PC-3 (cell line): ENCODE data around the gene FGR. TPM values are rescaled to one million over a fixed set of nuclear protein-coding genes. Genes with fewer than 3 reads are reported as not detected.

Experiments used
- ATAC-seq: fragments of 200-7000 bp; cut with Tn5 transposase; 2 replicates; pipeline ENCODE4 v1.9.1; 2020; ENCODE audit warnings: mild to moderate bottlenecking, moderate library complexity
- BruUV-seq: library from RNA; stranded (reverse); fragments of 400-500 nt; replicated peaks from 2 replicates; lab custom pipeline; 2021; lab: Mats Ljungman, UMichigan
- CTCF ChIA-PET: fragments of 300-600 bp; sonication (Branson Sonifier 250); formaldehyde crosslinking; loops from one replicate; lab custom pipeline; 2022; ENCODE audit warnings: antibody characterized with exemption; lab: Charles Lee
- POLR2A ChIA-PET: fragments of 300-600 bp; sonication (Branson Sonifier 250); formaldehyde crosslinking; loops from one replicate; lab custom pipeline; 2022; ENCODE audit warnings: antibody characterized with exemption; ENCODE audit not compliant: unreplicated experiment; lab: Charles Lee
- DNase-seq: peaks from one replicate; pipeline ENCODE4 v3.0.0-alpha.2; 2015
- H2AFZ ChIP-seq: fragments of 300-600 bp; sonication (generic); 2 replicates; pipeline ENCODE4 v1.6.0; 2016; ENCODE audit warnings: antibody characterized with exemption, low read length
- H3F3A ChIP-seq: fragments of 300-600 bp; sonication (generic); one replicate; pipeline ENCODE4 v1.6.0; 2017; ENCODE audit warnings: antibody characterized with exemption, low read length, control low read depth, mild to moderate bottlenecking; ENCODE audit not compliant: unreplicated experiment
- H3K27ac ChIP-seq: fragments of 300-600 bp; sonication (generic); 2 replicates; pipeline ENCODE4 v1.5.1; 2016; ENCODE audit warnings: mild to moderate bottlenecking, low read length
- H3K27me3 ChIP-seq: fragments of 300-600 bp; sonication (generic); 2 replicates; pipeline ENCODE4 v1.6.1; 2016; ENCODE audit warnings: low read length, mixed read lengths
- H3K36me3 ChIP-seq: fragments of 300-600 bp; sonication (generic); 2 replicates; pipeline ENCODE4 v1.6.1; 2016; ENCODE audit warnings: low read depth, mixed run types, low read length, mixed read lengths
- H3K4me1 ChIP-seq: fragments of 300-600 bp; sonication (generic); 2 replicates; pipeline ENCODE4 v1.5.1; 2016; ENCODE audit warnings: low read length; ENCODE audit not compliant: insufficient read depth
- H3K4me2 ChIP-seq: fragments of 300-600 bp; sonication (generic); 2 replicates; pipeline ENCODE4 v1.6.0; 2016; ENCODE audit warnings: low read length
- H3K4me3 ChIP-seq: fragments of 300-600 bp; sonication (generic); 2 replicates; pipeline ENCODE4 v1.5.1; 2016; ENCODE audit warnings: mild to moderate bottlenecking, low read length, mixed read lengths
- H3K79me2 ChIP-seq: fragments of 300-600 bp; sonication (generic); 2 replicates; pipeline ENCODE4 v1.6.1; 2017; ENCODE audit warnings: low read length, mixed read lengths
- H3K9ac ChIP-seq: fragments of 300-600 bp; sonication (generic); 2 replicates; pipeline ENCODE4 v1.6.0; 2016; ENCODE audit warnings: mild to moderate bottlenecking, low read length
- H3K9me2 ChIP-seq: fragments of 300-600 bp; sonication (generic); replicated peaks from 2 replicates; pipeline ENCODE4 v1.6.1; 2016; ENCODE audit warnings: mixed run types, low read length, mixed read lengths
- H3K9me3 ChIP-seq: fragments of 300-600 bp; sonication (generic); 2 replicates; pipeline ENCODE4 v1.6.1; 2016; ENCODE audit warnings: low read length, mixed read lengths
- H4K20me1 ChIP-seq: fragments of 300-600 bp; sonication (generic); 2 replicates; pipeline ENCODE4 v1.6.1; 2016; ENCODE audit warnings: low read length, mixed read lengths
- CTCF ChIP-seq: fragments of 300-600 bp; sonication (generic); conservative IDR thresholded peaks from 2 replicates; pipeline ENCODE4 v1.5.1; 2017; ENCODE audit warnings: antibody characterized with exemption, low read depth, mild to moderate bottlenecking, low read length
- EZH2 ChIP-seq: fragments of 300-600 bp; sonication (generic); IDR thresholded peaks from one replicate; pipeline ENCODE4 v1.6.1; 2017; ENCODE audit warnings: antibody characterized with exemption, mild to moderate bottlenecking, low read length; ENCODE audit not compliant: unreplicated experiment
- EZH2phosphoT487 ChIP-seq: fragments of 300-600 bp; sonication (generic); IDR thresholded peaks from 2 replicates; pipeline ENCODE4 v1.6.1; 2018; ENCODE audit warnings: mild to moderate bottlenecking, antibody characterized with exemption, low read length, borderline replicate concordance
- intact Hi-C: fragments of 100-400 bp; cut with micrococcal nuclease; formaldehyde crosslinking; loops from 2 replicates; pipeline ENCODE4 v1.9.0; 2023
- total RNA-seq: library from RNA; depleted of rRNA; stranded (reverse); fragments of >200 nt; gene quantifications from 2 replicates; pipeline ENCODE4 v1.2.3, GENCODE V29; 2014

FGR gene
- total RNA-seq, 1 experiment from 2014 or later, result not detected

DNA sequence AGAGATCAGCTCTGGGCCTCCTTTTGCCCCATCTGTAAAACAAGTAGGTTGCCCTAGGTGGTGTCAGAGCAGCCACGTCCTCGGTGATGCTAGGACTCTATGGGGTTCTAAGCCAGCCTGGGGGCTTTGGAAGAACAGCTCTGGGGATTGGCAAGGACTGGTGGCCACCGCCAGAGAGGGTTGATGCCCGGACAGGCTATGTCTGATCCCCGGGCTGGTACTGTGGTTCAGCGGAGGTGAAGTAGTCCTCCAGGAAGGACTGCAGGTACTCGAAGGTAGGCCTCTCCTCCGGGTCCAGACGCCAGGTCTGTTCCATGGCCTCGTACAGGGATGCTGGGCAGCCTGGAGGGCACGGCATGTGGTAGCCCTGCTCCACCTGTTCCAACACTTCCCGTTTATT, 22.3 kb downstream of the FGR start:
- intact Hi-C loops, result no loop called here
- Histone ChIP-seq H3K4me2 (no peak overlapping the region), H2AFZ (no peak overlapping the region), H4K20me1 (no peaks in the 10 kb centered on the region), H3K79me2 (no peaks in the 10 kb centered on the region), H3K9me2 (no peaks in the 10 kb centered on the region), H3K27me3 (no peaks in the 10 kb centered on the region), H3F3A (no peaks in the 10 kb centered on the region), H3K27ac (no peak overlapping the region), H3K4me1 (no peaks in the 10 kb centered on the region), H3K9me3 (no peaks in the 10 kb centered on the region), H3K4me3 (no peak overlapping the region), H3K9ac (no peak overlapping the region), H3K36me3 (no peaks in the 10 kb centered on the region)
- BruUV-seq, result no TSS peak
- no peak for DNase-seq
- ATAC-seq, result no peak
- no peak for TF ChIP-seq CTCF
- TF ChIP-seq EZH2, result no peak
- TF ChIP-seq EZH2phosphoT487, result no peak
- CTCF ChIA-PET, result no interaction called here
- POLR2A ChIA-PET, result no interaction called here

GRCh38 chr1:27611450-27611849, 23.5 kb downstream of the FGR start:
- no peaks in the 10 kb centered on the region for H3F3A ChIP-seq
- H3K4me3 ChIP-seq, result no peak overlapping the region
- no peak for TF ChIP-seq EZH2
- no peak for TF ChIP-seq EZH2phosphoT487
- no peak for TF ChIP-seq CTCF
- no peak overlapping the region for H3K9ac ChIP-seq
- H3K36me3 ChIP-seq, result no peaks in the 10 kb centered on the region
- no peaks in the 10 kb centered on the region for H3K9me3 ChIP-seq
- ChIA-PET CTCF (no interaction called here), POLR2A (no interaction called here)
- H3K79me2 ChIP-seq, result no peaks in the 10 kb centered on the region
- BruUV-seq, result no TSS peak
- H4K20me1 ChIP-seq, result no peaks in the 10 kb centered on the region
- H2AFZ ChIP-seq, result no peak overlapping the region
- no peak for ATAC-seq
- intact Hi-C loops, result no loop called here
- DNase-seq, result no peak
- H3K27me3 ChIP-seq, result no peaks in the 10 kb centered on the region
- no peak overlapping the region for H3K27ac ChIP-seq
- no peaks in the 10 kb centered on the region for H3K9me2 ChIP-seq
- H3K4me2 ChIP-seq, result no peak overlapping the region
- peaks cover 11% of the 10 kb centered on the region for H3K4me1 ChIP-seq

GRCh38 chr1:27609618-27610240, 25.3 kb downstream of the FGR start:
- TF ChIP-seq EZH2 (no peak), EZH2phosphoT487 (no peak), CTCF (no peak)
- Histone ChIP-seq H3K27ac (no peak overlapping the region), H3K4me2 (no peak overlapping the region), H3F3A (no peaks in the 10 kb centered on the region), H4K20me1 (no peaks in the 10 kb centered on the region), H2AFZ (no peak overlapping the region), H3K4me1 (peaks cover 12% of the 10 kb centered on the region), H3K79me2 (no peaks in the 10 kb centered on the region), H3K27me3 (no peaks in the 10 kb centered on the region), H3K9me3 (no peaks in the 10 kb centered on the region), H3K4me3 (no peak overlapping the region), H3K9ac (no peak overlapping the region), H3K9me2 (no peaks in the 10 kb centered on the region), H3K36me3 (no peaks in the 10 kb centered on the region)
- intact Hi-C loops, result loop anchor here (5.0 to 10.0 kb wide), 2 partner anchors 192 to 305 kb away; no protein-coding TSS in a partner anchor
- CTCF ChIA-PET, result no interaction called here
- no TSS peak for BruUV-seq
- ATAC-seq (no peak), DNase-seq (no peak)
- POLR2A ChIA-PET, result no interaction called here
